Measurements from ENCODE around the gene TAS2R60.

TAS2R60 gene

GRCh38 chr7:143437578-143437977 lies 5.7 kb upstream of the TAS2R60 start:
- no peak for DNase-seq (ENCODE audit: low read depth, low spot score)

DNA sequence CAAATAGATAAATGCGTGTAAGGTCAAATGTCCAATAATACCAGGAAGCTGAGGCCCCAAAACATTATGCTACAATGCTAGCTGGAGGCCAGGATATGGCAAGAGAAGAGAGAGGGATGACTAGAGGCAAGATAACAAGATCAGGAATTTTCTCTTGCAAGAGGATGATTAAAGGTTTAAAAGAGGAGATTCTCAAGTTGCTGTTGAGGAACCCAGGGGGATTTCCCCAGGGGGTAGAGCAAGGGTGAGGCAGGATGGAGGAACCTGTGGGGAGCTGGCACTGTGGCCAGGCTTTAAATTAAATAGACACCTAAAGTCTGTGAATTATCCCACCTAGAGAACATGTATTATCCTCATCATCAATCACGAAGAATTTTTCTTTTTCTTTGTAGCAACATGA lies 3.4 kb upstream of the TAS2R60 start:
- DNase-seq (ENCODE audit: low read depth, low spot score), result no peak

DNA sequence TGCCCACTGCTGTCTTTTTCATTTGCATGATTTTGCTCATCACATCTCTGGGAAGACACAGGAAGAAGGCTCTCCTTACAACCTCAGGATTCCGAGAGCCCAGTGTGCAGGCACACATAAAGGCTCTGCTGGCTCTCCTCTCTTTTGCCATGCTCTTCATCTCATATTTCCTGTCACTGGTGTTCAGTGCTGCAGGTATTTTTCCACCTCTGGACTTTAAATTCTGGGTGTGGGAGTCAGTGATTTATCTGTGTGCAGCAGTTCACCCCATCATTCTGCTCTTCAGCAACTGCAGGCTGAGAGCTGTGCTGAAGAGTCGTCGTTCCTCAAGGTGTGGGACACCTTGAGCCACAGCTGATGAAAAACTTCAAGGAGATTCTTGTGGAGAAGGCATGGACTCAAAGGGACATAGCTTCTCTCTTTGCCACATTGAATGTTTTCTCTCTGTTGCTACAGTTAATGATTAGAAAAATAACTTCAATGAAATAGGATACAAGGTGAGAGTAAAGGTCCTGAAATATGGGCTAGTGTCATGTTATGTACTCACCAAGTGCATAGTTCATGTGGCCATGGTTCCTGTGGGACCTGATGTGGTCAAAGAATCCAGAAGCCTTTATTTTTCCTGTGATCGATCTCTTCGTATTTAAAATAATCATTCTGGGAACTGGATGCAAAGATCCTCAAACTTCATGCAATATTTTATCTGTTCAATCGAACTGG lies 970 bp downstream of the TAS2R60 start:
- DNase-seq (ENCODE audit: low read depth, low spot score), result no peak

GRCh38 chr7:143444785-143445184 lies 1.5 kb downstream of the TAS2R60 start:
- DNase-seq (ENCODE audit: low read depth, low spot score), result no peak

DNA sequence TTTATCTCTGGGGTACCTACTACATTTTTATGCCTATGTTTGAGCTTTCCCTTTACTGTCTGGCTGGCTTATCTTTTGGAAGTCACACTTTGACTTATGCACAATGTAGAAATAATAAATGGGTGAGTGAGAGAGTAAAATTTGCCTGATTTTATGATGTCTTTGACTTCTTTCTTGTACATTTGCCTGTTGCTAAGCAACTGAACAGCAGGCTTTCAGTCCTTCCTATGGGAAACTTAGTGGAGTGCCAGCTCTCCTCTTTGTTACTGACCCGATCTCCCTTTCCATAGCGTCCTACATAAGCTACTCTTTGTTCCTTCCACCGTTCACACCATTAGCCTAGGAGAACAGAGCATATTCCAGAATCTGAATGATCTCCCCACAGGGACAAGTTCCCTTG lies 4.2 kb downstream of the TAS2R60 start:
- DNase-seq (ENCODE audit: low read depth, low spot score), result no peak

DNA sequence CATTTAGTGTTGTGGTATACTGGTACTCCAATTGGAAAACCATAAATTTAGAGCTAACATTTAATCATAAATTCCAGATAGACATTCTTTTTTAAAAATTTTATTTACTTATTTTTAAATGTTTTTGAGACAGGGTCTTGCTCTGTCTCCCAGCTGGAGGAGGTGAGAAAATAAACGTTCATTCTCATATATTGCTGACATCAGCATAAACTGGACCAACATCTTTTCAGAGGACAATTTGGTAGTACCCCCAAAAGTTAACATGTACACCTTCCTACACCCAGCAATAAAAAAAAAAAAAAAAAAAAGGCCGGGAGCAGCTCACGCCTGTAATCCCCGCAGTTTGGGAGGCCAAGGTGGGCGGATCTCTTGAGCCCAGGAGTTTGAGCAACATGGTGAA lies 5.2 kb downstream of the TAS2R60 start:
- DNase-seq (ENCODE audit: low read depth, low spot score), result no peak

- no peak for DNase-seq (ENCODE audit: low read depth, low spot score)
Measured at GRCh38 chr7:143449793-143450192, 6.5 kb downstream of the TAS2R60 start.

- DNase-seq (ENCODE audit: low read depth, low spot score), result no peak
Measured at GRCh38 chr7:143451122-143451521, 7.9 kb downstream of the TAS2R60 start.

DNA sequence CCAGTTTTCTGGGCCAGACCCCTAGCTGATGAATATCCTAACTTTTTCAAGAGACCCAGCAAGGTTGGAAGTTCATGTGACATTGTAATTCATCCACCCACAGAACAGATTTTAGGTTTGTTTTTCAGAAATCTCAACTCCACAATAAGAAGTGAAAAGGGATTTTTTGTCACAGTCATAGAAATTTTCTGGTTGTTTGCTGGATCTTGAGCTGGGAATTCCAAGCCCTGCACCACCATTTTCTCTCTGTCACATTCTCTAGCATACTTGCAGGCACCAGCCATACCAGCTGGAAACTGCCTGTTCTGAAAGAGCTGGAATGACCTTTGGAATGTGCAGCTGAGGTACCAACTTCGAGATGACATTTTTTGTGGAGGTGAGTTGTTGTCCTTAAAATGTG lies 8.5 kb downstream of the TAS2R60 start:
- no peak for DNase-seq (ENCODE audit: low read depth, low spot score)

DNA sequence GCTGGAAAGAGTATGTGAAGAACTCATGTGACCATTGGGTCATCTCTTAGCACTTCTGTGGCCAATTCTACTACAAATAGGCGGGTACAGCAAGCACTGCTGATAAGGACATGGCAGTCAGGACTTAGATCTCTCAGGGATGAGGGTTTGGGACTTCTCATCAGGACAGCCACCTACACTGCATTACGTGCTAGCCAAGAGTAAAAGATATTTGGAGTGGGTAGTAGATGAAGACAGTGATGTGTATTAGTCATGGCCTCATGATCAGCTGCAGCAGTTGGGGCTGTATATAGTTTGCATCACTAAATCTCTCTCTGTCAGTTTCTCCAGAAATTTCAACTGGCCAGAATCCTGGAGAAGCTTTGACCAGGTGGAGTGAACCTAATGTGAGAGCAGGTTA lies 9.2 kb downstream of the TAS2R60 start:
- DNase-seq (ENCODE audit: low read depth, low spot score), result no peak

- DNase-seq (ENCODE audit: low read depth, low spot score), result no peak
Measured at GRCh38 chr7:143454091-143454680, 10.9 kb downstream of the TAS2R60 start.

- DNase-seq (ENCODE audit: low read depth, low spot score), result no peak
Measured at GRCh38 chr7:143455491-143455890, 12.2 kb downstream of the TAS2R60 start.

GRCh38 chr7:143455942-143456341 lies 12.7 kb downstream of the TAS2R60 start:
- no peak for DNase-seq (ENCODE audit: low read depth, low spot score)

- no peak for DNase-seq (ENCODE audit: low read depth, low spot score)
Measured at GRCh38 chr7:143456992-143457793, 13.9 kb downstream of the TAS2R60 start.

DNA sequence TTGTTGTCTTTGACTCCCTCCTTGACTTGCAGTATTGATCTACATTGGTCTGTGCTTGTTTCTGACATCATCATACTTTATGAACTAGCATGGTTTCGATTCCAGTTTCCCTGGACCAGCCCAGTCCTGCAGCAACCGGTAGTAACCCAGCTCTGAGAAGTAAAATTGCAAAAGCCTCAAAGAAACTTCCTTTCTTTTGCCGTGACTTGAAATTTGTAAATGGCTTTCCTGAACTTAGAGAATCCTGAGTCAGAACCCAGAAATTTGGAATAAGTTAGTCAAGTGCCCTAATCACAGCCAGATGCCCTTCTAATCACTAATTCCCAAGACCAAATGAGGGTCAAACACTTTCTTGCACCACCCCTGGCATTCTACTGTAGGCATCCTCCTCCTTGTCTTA lies 15.0 kb downstream of the TAS2R60 start:
- no peak for DNase-seq (ENCODE audit: low read depth, low spot score)

DNA sequence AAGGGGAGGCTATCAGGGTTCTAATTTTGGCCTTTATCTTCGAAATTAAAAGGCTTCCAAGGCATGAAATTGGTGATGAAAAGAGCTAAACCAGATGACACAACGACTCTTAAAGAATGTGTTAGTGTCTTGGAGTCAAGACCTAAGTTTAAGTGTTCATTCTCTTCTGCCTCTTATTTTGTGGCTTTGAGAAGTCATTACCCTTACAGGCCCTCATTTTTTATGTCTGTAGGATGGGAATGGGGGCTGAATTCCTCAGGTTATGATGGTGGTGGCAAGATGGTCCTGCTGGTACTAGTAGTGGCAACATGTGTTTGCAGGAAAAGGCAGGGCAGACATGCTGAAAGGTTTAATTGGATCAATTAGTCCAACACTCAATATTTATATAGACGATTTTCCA lies 15.4 kb downstream of the TAS2R60 start:
- DNase-seq (ENCODE audit: low read depth, low spot score), result no peak

DNA sequence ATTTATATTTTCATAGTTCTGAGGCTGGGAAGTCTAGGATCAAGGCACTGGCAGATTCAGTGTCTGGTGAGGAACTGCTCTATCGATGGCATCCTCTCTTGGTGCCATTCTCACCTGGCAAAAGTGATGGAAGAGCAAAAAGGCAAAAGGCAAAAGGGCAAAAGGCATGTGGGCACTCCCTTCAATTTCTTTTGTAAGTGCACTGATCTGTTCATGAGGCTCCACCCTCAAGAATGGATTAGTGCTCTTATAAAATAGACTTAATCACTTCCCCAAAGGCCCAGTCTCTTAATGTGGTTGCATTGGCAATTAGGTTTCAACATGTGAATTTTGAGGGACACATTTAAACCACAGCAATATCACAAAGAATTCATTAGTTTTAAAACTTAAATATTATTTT lies 16.1 kb downstream of the TAS2R60 start:
- DNase-seq (ENCODE audit: low read depth, low spot score), result no peak

DNA sequence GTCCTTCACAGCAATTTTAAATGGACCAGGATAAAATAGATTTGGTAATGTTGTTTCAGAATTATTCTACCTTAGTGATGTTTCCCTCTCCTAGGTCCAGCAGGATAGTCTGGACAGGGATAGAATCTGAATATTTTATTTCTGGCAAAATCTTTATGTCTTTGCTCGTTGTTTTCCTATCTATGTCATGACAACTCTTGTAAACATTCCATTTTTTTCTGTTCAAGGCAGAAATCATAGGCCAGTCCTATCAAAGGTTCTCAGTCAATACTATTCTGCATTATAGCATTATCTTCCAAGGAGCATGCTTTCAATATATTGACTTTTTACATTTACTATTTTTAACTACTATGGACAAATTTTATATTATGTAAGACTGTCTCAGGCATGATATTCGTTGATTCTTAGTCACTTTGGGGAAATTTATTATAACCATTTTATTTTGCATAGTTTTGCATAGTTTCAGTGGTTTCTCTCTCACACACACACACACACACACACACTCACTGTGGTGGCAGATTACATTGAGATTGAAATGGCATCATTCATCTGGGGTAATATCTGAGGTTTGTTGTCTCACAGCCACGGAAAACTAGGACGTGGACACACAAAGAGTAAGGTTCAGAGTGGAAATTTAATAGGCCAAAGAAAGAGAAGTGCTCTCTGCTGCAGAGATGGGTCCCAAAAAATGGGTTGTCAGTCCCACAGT lies 17.2 kb downstream of the TAS2R60 start:
- DNase-seq (ENCODE audit: low read depth, low spot score), result no peak

DNA sequence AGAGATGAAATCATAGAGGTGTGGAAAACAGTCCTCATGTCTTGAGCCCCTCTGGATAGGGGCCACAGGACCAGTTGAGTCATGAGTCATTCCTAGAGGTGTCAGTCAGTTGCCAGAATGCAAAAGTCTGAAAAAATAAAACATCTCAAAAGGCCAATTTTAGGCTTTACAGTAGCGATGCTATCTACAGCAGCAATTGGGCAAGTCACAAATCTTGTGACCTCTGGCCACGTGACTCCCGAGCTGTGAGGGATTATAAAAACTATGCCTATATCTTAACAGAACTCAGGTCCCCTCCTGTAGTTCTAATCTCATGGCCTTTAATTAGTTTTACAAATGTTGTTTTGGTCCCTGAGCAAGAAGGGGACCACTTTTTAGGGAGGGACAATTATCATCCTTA lies 18.8 kb downstream of the TAS2R60 start:
- no peak for DNase-seq (ENCODE audit: low read depth, low spot score)

DNA sequence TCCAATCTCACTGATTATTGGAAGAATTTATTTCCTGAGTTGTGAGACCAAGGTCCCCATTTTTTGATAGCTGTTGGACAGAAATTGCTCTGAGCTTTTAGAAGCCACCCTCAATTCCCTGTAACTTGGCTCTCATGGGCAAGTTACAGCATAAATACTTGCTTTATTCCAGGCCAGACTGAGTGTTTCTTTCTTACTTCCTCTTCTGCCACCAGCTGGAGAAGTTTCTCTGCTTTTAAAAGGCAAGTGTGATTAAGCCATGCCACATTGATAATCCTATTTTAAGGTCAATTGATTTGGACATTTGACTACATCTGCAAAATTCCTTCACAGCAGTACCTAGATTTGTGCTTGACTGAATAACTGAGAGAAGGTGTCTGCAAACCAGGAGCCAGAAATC lies 20.3 kb downstream of the TAS2R60 start:
- DNase-seq (ENCODE audit: low read depth, low spot score), result no peak

DNA sequence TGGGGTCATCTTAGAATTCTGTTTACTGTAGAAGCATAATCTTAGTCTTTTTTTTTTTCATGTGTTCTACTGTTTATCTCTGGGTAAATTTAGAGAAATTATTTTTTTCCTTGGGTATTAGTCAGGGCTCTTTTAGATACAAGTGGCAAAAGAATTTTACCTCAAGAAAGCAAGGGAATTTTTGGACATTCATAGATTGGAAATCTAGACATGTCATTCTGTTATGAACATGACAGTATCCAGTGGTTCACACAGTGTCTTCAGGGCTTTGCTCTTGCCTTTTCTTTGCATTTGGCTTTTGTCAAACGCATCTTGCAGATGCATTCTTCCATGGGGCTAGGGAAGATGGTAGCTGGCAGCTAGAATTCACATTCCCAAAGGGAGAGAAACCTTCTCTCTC lies 20.7 kb downstream of the TAS2R60 start:
- DNase-seq (ENCODE audit: low read depth, low spot score), result no peak

GRCh38 chr7:143467724-143468123 lies 24.5 kb downstream of the TAS2R60 start:
- no peak for DNase-seq (ENCODE audit: low read depth, low spot score)
